Caki2 (cell line): ENCODE data around the gene MYL6. TPM values are rescaled to one million over a fixed set of nuclear protein-coding genes. Genes with fewer than 3 reads are reported as not detected.
"Not testable (repeated sequence)": the region's sequence is repeated elsewhere in the genome, so short reads cannot be mapped to it uniquely, and the experiment has no call there.

Experiments
- DNase-seq: peaks from one replicate; pipeline ENCODE4 v3.0.0-alpha.2; 2015; ENCODE audit warnings: low read depth
- in situ Hi-C: cut with HindIII; loops from 2 replicates; pipeline ENCODE4 v1.10.0; 2016; ENCODE audit warnings: low sequenced_read_pairs, low pct_unique_long_range_greater_than_20kb, mixed read lengths
- total RNA-seq: library from RNA; depleted of rRNA; stranded (reverse); fragments of >200 nt; shearing (Covaris generic); gene quantifications from 2 replicates; pipeline ENCODE4 v1.2.3, GENCODE V29; 2014; ENCODE audit warnings: low replicate concordance

The MYL6 gene
- total RNA-seq, 1 experiment from 2014 or later = 3,510 TPM

DNA sequence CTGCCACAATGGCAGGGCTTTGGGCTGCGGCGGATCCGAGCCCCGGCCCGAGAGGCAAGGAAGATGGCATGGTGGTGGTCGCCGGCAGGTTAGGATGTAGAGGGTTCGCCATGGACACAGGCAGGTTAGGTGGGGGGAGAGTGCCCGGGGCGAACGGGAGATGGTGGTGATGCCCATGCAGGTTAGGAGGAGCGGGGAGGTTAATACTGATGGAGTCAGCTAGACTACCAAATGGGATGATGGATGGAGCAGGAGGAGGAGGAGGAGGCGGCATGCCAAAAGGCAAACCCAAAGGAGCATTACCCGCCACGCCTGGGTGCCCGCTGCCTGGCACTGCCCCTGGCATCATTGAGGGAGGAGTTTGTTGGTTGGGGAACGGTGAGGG, 6.2 kb downstream of the MYL6 start:
- DNase-seq = no peak
- in situ Hi-C loops = no loop called here

- in situ Hi-C loops = no loop called here
- no peak for DNase-seq
Measured at GRCh38 chr12:56165369-56165768, 7.2 kb downstream of the MYL6 start.

DNA sequence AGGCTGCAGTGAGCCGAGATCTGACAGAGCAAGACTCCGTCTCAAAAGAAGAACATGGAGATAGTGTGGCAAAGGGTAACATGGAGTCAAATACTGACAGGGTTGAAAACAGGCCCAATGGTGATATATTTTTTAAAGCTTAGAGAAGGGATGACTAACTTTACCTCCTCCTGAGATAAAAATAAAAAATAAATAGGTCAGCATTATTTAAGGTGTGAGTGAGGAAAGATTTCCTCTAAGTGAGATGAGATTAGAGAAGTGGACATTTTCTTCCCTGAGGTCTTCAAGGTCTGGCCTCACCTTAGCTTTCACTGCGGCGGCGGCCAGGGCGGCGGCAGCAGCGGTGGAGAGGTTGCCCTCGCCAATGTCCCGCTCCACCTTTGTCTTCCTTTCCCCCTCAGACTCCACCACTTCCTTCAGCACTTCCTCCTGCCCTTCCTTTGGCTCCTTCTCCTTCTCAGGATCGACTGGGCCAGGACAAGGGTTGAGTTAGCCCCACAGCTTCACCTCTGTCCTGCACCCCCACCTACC, 11.1 kb downstream of the MYL6 start:
- DNase-seq = no peak
- in situ Hi-C loops = no loop called here

- in situ Hi-C loops = no loop called here
- DNase-seq = no peak
Measured at GRCh38 chr12:56172839-56173238, 14.7 kb downstream of the MYL6 start.

GRCh38 chr12:56178347-56178746, 20.2 kb downstream of the MYL6 start:
- in situ Hi-C loops = no loop called here
- no peak for DNase-seq

DNA sequence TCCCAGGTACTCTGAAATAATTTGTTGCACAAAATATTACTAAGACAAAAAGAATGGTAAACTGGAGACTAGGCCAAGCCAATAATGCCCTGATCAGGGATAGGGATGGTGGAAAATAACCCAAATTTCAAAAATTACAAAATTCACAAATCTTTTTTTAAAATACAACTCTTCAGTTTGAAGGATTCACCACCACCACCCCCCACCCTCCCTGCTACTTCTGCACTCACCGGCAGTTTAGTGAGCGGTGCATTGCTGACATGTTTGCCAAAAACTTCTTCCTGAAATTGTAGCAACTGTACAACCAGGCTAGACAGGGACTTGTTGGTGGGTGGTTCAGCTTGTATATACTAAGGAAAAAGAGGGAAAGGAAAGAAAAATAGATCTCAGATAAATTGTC, 28.8 kb downstream of the MYL6 start:
- no peak for DNase-seq
- in situ Hi-C loops = no loop called here

- in situ Hi-C loops = no loop called here
Measured at GRCh38 chr12:56188131-56188777, 30.1 kb downstream of the MYL6 start.

GRCh38 chr12:56188778-56189098, 30.6 kb downstream of the MYL6 start:
- DNase-seq = no peak

More at GRCh38 chr12:56188131-56188777, 30.1 kb downstream of the MYL6 start:
- no peak for DNase-seq

GRCh38 chr12:56189099-56189917, 31.1 kb downstream of the MYL6 start, which contains the start of gene SMARCC2:
TSS of gene SMARCC2 (minus strand) at chr12:56189483. CDS start at chr12:56189461, 22 bp downstream.
- in situ Hi-C loops = no loop called here

More at GRCh38 chr12:56188778-56189098, 30.6 kb downstream of the MYL6 start:
- in situ Hi-C loops = no loop called here

DNA sequence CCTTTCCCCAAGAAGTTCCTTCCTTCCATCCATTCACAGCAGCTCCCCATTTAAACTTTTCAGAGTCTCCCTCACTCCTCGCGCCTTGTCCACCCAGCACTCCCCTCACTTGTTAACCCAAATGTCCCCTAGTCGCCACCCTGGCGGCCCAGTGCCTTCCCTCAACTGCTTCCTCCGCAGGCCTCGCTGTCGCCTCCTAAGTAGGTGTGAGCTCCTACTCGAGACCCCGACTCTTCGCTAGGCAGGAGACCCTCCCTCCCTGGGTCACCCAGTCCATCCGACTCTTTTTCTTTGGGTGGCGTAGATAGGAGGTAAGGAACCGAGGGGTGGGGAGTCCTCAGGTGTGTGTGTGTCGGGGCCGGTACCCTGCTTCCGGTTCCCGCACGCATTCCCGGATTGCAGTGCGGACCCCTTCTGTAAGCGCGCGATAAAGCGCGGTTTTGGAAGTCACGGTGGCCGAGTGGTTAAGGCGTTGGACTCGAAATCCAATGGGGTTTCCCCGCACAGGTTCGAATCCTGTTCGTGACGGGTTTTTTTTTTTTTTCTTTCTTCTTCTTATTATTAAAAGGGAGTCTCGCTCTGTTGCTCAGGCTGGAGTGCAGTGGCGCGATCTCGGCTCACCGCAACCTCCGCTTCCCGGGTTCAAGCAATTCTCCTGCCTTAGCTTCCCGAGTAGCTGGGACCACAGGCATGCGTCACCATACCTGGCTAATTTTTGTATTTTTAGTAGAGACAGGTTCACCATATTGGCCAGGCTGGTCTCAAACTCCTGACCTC, 31.9 kb downstream of the MYL6 start:
- in situ Hi-C loops = no loop called here
- peak; percentile 96 for DNase-seq

More at GRCh38 chr12:56189099-56189917, 31.1 kb downstream of the MYL6 start, which contains the start of gene SMARCC2:
- peak; percentile 91 for DNase-seq

DNA sequence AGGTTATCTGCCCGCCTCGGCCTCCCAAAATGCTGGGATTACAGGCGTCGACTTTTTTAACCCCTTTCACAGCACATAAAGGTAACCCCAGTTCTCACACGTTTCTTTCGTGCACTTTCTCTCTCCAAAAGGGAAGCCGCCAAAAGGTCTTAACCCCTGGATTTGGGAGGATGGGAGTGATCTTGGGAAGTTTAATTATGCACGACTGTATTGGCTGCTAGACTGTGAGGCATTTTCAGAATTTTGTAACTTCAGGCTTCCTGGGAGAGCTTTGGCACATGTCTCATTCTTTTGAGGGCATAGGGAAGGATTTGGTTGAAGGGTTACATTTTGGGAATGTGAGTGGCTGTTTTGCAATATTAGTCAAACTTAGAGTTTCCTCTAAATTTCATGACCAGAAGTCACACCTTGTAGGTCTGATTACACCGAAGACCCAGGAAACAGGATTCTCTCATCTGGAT, 32.6 kb downstream of the MYL6 start:
- in situ Hi-C loops = no loop called here

DNA sequence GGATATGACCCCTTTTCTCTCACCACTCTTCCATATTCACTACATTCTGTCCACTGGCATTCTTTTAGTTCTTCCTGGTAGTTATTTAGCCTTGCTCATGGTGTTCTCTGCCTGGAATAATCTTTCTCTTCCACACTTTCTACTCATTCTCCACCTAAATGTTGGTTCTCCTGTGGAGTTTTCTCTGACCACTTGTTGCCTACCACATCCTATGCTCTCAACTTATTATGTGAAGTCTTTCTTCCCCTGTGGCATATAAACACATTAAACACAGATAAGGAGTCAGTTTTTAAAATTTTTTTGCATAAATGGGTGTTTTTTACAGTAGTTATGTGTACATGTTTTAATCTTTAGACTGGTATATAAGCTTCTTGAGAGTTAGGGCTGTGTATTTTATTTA, 34.4 kb downstream of the MYL6 start:
- in situ Hi-C loops = no loop called here
- DNase-seq = no peak

More for the DNA sequence above, 32.6 kb downstream of the MYL6 start:
- DNase-seq = no peak

DNA sequence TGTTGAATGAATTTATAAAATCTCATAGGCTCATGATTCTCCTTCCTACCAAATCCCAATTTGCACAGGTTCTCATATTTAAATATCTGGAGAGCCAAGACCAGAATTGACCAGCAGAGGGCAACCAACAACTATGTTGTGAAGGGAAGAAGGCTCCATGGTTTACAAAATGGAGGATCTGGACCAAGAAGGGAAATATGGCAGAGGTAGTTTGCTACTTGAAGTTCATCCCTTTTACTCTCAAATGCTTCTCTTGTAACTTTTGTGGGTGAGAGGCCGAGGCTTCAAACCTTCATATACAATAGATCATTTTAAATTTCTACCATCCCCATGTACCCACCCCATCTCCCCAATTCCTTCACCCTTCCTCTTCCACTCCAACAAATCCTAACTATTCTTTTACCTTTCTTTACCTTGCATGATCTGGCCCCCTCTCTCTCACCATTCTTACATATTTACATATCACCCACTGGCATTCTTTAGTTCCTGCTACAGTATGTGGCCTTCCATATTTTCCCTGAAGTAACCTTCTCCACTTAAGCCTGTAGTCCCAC, 34.9 kb downstream of the MYL6 start:
- peak; percentile 79 for DNase-seq
- in situ Hi-C loops = no loop called here

GRCh38 chr12:56196818-56197550, 38.8 kb downstream of the MYL6 start:
- DNase-seq, in situ Hi-C loops: not testable (repeated sequence)

GRCh38 chr12:56197921-56198635, 39.9 kb downstream of the MYL6 start:
- no peak for DNase-seq
- in situ Hi-C loops = no loop called here

GRCh38 chr12:56198836-56199235, 40.7 kb downstream of the MYL6 start:
- in situ Hi-C loops = no loop called here
- no peak for DNase-seq

DNA sequence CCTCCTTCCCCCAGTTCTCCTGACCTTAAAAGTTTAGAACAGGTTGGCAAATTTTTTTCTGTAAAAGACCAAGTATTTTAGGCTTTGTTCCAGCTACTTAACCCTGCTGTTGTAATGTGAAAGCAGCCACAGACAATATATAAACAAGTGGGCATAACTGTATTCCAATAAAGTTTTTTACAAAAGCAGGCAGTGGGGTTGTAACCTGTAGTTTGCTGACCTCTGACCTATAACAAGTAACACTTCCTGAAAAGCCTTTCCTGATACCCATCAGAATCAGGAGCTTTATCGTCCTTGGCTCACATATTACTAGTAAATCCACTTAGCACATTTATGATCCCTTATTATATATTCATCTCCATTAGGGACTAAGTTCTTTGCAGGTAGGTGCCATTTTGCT, 44.2 kb downstream of the MYL6 start:
- in situ Hi-C loops = no loop called here
- DNase-seq = no peak
